GM23248 (cell line): ENCODE results near the gene CCDC187. TPM values are rescaled to one million over a fixed set of nuclear protein-coding genes. Genes with fewer than 3 reads are reported as not detected.

Experiments used
- DNase-seq: peaks from one replicate; pipeline ENCODE4 v3.0.0-alpha.2; 2015
- H2AFZ ChIP-seq: fragments of 200-600 bp; sonication (generic); 2 replicates; pipeline ENCODE4 v1.6.1; 2016; ENCODE audit warnings: antibody characterized with exemption
- H3F3A ChIP-seq: fragments of 200-600 bp; sonication (generic); 2 replicates; pipeline ENCODE4 v1.6.1; 2016; ENCODE audit warnings: mild to moderate bottlenecking, antibody characterized with exemption, mixed run types; ENCODE audit not compliant: insufficient read depth
- H3K27ac ChIP-seq: fragments of 200-600 bp; sonication (generic); 2 replicates; pipeline ENCODE4 v1.5.1; 2016; ENCODE audit warnings: mild to moderate bottlenecking
- H3K27me3 ChIP-seq: fragments of 200-600 bp; sonication (generic); replicated peaks from 2 replicates; pipeline ENCODE4 v1.6.1; 2016; ENCODE audit warnings: mild to moderate bottlenecking; ENCODE audit not compliant: insufficient read depth
- H3K36me3 ChIP-seq: fragments of 200-600 bp; sonication (generic); 2 replicates; pipeline ENCODE4 v1.6.1; 2016; ENCODE audit warnings: low read depth, mild to moderate bottlenecking
- H3K4me1 ChIP-seq: fragments of 200-600 bp; sonication (generic); 2 replicates; pipeline ENCODE4 v1.6.1; 2016; ENCODE audit warnings: mild to moderate bottlenecking; ENCODE audit not compliant: insufficient read depth
- H3K4me2 ChIP-seq: fragments of 200-600 bp; sonication (generic); one replicate; pipeline ENCODE4 v1.6.1; 2016; ENCODE audit warnings: mild to moderate bottlenecking; ENCODE audit not compliant: unreplicated experiment
- H3K4me3 ChIP-seq: fragments of 200-600 bp; sonication (generic); 2 replicates; pipeline ENCODE4 v1.5.1; 2016; ENCODE audit warnings: mild to moderate bottlenecking
- H3K79me2 ChIP-seq: fragments of 200-600 bp; sonication (generic); 2 replicates; pipeline ENCODE4 v1.6.1; 2016; ENCODE audit warnings: mild to moderate bottlenecking; ENCODE audit not compliant: insufficient read depth
- H3K9ac ChIP-seq: fragments of 200-600 bp; sonication (generic); 2 replicates; pipeline ENCODE4 v1.6.1; 2016; ENCODE audit warnings: mild to moderate bottlenecking
- H3K9me2 ChIP-seq: fragments of 200-600 bp; sonication (generic); 2 replicates; pipeline ENCODE4 v1.6.1; 2016; ENCODE audit warnings: mixed run types, mild to moderate bottlenecking, moderate library complexity; ENCODE audit not compliant: insufficient read depth
- H3K9me3 ChIP-seq: fragments of 200-600 bp; sonication (generic); one replicate; pipeline ENCODE4 v1.6.1; 2017; ENCODE audit warnings: low read depth
- H4K20me1 ChIP-seq: fragments of 200-600 bp; sonication (generic); 2 replicates; pipeline ENCODE4 v1.6.0; 2016; ENCODE audit not compliant: insufficient read depth
- EZH2 ChIP-seq: fragments of 200-600 bp; sonication (generic); IDR thresholded peaks from 2 replicates; pipeline ENCODE4 v1.6.1; 2018; ENCODE audit warnings: antibody characterized with exemption, mild to moderate bottlenecking; ENCODE audit not compliant: insufficient read depth, poor library complexity, severe bottlenecking
- EZH2phosphoT487 ChIP-seq: fragments of 200-600 bp; sonication (generic); IDR thresholded peaks from 2 replicates; pipeline ENCODE4 v1.6.1; 2018; ENCODE audit warnings: antibody characterized with exemption, moderate library complexity, mild to moderate bottlenecking, low read depth; ENCODE audit not compliant: insufficient read depth
- WGBS, 2 experiments: methylation state at CpG; one replicate each; pipeline ENCODE4 v1.1.6; 2015 to 2017; ENCODE audit warnings: low lambda C conversion rate in 2 of 2, low coverage in 1 of 2; ENCODE audit errors: missing lambda C conversion rate in 2 of 2; 5-methylcytosine and 5-hydroxymethylcytosine counted together
- in situ Hi-C: fragments of 300-500 bp; cut with MboI; formaldehyde crosslinking; loops from 2 replicates; pipeline ENCODE4 v1.15.0; 2020
- polyA plus RNA-seq: library from polyadenylated mRNA; unstranded; fragments of >200 nt; fragmentation: Nextera tagmentation; extraction: Ambion mirVana; gene quantifications from 2 replicates; pipeline ENCODE4 v1.2.1, GENCODE V29; 2016
- total RNA-seq: library from RNA; depleted of rRNA; stranded (reverse); fragments of >200 nt; shearing (Covaris generic); gene quantifications from 2 replicates; pipeline ENCODE4 v1.2.3, GENCODE V29; 2014

CCDC187 gene
- total and polyA plus RNA-seq, 2 experiments from 2014 or later = not detected

DNA sequence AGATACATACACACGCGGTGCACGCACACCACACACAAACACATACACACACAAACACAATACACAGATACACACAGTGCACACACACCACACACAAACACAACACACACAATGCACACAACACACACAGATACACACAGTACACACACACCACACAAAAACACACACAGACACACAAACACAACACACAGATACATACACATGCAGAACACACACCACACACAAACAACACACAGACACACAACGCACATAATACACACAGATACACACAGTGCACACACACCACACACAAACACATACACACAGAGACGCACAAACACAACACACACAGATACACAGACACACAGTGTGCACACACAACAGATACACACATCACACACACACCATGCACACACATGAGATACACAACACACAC lies 5.9 kb upstream of the CCDC187 start:
- Histone ChIP-seq H3K9me2 (no peaks in the 10 kb centered on the region), H4K20me1 (no peaks in the 10 kb centered on the region), H3K4me2 (no peak overlapping the region), H3K9me3 (no peaks in the 10 kb centered on the region), H3K9ac (no peak overlapping the region), H3K36me3 (no peaks in the 10 kb centered on the region), H3K27ac (no peak overlapping the region), H3K4me1 (no peaks in the 10 kb centered on the region), H3K79me2 (no peaks in the 10 kb centered on the region), H2AFZ (no peak overlapping the region), H3K27me3 (no peaks in the 10 kb centered on the region; the same call in 1 of the 2 replicates), H3F3A (peaks cover 12% of the 10 kb centered on the region; the same call in 1 of the 2 replicates), H3K4me3 (no peak overlapping the region)
- no peak for TF ChIP-seq EZH2phosphoT487
- TF ChIP-seq EZH2 = no peak
- no peak for DNase-seq
- in situ Hi-C loops = no loop called here
- 83 to 84% methylated on average over 5 of the region's 5 CpGs for WGBS, 2 experiments

- Histone ChIP-seq H3F3A (peaks cover 12% of the 10 kb centered on the region; the same call in 1 of the 2 replicates), H3K9ac (no peak overlapping the region), H3K9me3 (no peaks in the 10 kb centered on the region), H4K20me1 (no peaks in the 10 kb centered on the region), H3K27ac (no peak overlapping the region), H3K4me3 (no peak overlapping the region), H3K9me2 (no peaks in the 10 kb centered on the region), H3K79me2 (no peaks in the 10 kb centered on the region), H3K36me3 (no peaks in the 10 kb centered on the region), H3K4me1 (no peaks in the 10 kb centered on the region), H2AFZ (no peak overlapping the region), H3K4me2 (no peak overlapping the region), H3K27me3 (no peaks in the 10 kb centered on the region; the same call in 1 of the 2 replicates)
- in situ Hi-C loops = no loop called here
- WGBS, 2 experiments = 64 to 77% methylated on average over 20 to 22 of the region's 22 CpGs
- no peak for DNase-seq
- TF ChIP-seq EZH2 (no peak), EZH2phosphoT487 (no peak)
Observed at GRCh38 chr9:136309101-136309801, 5.4 kb upstream of the CCDC187 start.

DNA sequence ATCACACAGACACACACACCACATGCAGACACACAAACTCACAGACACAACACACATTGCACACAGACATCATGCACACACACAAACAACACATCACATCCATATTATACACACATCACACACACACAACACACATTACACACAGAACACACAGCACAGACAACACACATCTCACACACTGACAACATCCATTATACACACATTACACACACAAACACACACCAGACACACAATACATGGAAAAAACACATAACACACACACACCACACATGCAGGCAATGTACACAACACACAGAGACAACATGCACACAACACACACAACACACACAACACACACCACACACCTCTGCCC lies 4.8 kb upstream of the CCDC187 start:
- Histone ChIP-seq H3K27ac (no peak overlapping the region), H3K36me3 (no peaks in the 10 kb centered on the region)
- in situ Hi-C loops = no loop called here

GRCh38 chr9:136308006-136308701 lies 4.3 kb upstream of the CCDC187 start:
- Histone ChIP-seq H3K9me3 (no peaks in the 10 kb centered on the region), H3K36me3 (no peaks in the 10 kb centered on the region), H2AFZ (no peak overlapping the region), H3K9ac (no peak overlapping the region), H3K4me2 (no peak overlapping the region), H4K20me1 (no peaks in the 10 kb centered on the region), H3K27ac (no peak overlapping the region), H3F3A (peaks cover 12% of the 10 kb centered on the region; the same call in 1 of the 2 replicates), H3K9me2 (no peaks in the 10 kb centered on the region), H3K27me3 (no peaks in the 10 kb centered on the region; the same call in 1 of the 2 replicates), H3K4me1 (no peaks in the 10 kb centered on the region), H3K79me2 (no peaks in the 10 kb centered on the region), H3K4me3 (no peak overlapping the region)
- TF ChIP-seq EZH2 (no peak), EZH2phosphoT487 (no peak)
- in situ Hi-C loops = no loop called here
- WGBS, 2 experiments = 68 to 84% methylated on average over 3 to 4 of the region's 4 CpGs
- DNase-seq = no peak

More for the DNA sequence above, 4.8 kb upstream of the CCDC187 start:
- H3K9me2 ChIP-seq = no peaks in the 10 kb centered on the region
- TF ChIP-seq EZH2 = no peak
- TF ChIP-seq EZH2phosphoT487 = no peak
- H4K20me1 ChIP-seq = no peaks in the 10 kb centered on the region
- no peak for DNase-seq
- H3K4me3 ChIP-seq = no peak overlapping the region
- H3K4me1 ChIP-seq = no peaks in the 10 kb centered on the region
- no peak overlapping the region for H2AFZ ChIP-seq
- no peak overlapping the region for H3K9ac ChIP-seq
- H3F3A ChIP-seq = peaks cover 12% of the 10 kb centered on the region; the same call in 1 of the 2 replicates
- H3K79me2 ChIP-seq = no peaks in the 10 kb centered on the region
- H3K4me2 ChIP-seq = no peak overlapping the region
- no peaks in the 10 kb centered on the region; the same call in 1 of the 2 replicates for H3K27me3 ChIP-seq
- no peaks in the 10 kb centered on the region for H3K9me3 ChIP-seq
